Adrenal gland (tissue), 5 donors: ENCODE measurements around the gene CRX.

Experiments
- CTCF ChIP-seq, 6 experiments: fragments of 450-650 bp in 4 of 6; fragments of 200-600 bp in 2 of 6; sonication (generic) in 1 of 6; IDR thresholded peaks; 1 replicate in 5 of 6; 2 replicates in 1 of 6; pipeline versions ENCODE4 v1.5.1 to v1.8.0; 2016 to 2021; ENCODE audit warnings: antibody characterized with exemption in 6 of 6, mild to moderate bottlenecking in 2 of 6, moderate library complexity in 1 of 6
- POLR2A ChIP-seq, 2 donors: fragments of 450-650 bp; IDR thresholded peaks; one replicate each; pipeline ENCODE4 v1.6.1; 2017; ENCODE audit warnings: antibody characterized with exemption in 2 of 2, mild to moderate bottlenecking in 2 of 2, moderate library complexity in 1 of 2
- donor health status: DM: no; HTN: no; CAD: no.

- peak; percentile 10 to 60 (median 46) for TF ChIP-seq CTCF (IDR thresholded peaks at IDR 0.05)
- no peak for TF ChIP-seq POLR2A (IDR thresholded peaks at IDR 0.05)
These were observed 8.3 kb upstream of the CRX start for GRCh38 chr19:47813304-47813994.
